GM12801 (cell line): ENCODE measurements around the gene MTREX.

Source experiments
- CTCF ChIP-seq: IDR thresholded peaks from one replicate; pipeline ENCODE4 v1.5.1; 2011; ENCODE audit warnings: control low read depth; ENCODE audit not compliant: insufficient read length; ENCODE audit errors: extremely low read depth

Gene MTREX

GRCh38 chr5:55294935-55295334 is 12.9 kb upstream of the MTREX start:
- no peak for TF ChIP-seq CTCF

GRCh38 chr5:55300890-55301289 is 6.9 kb upstream of the MTREX start:
- no peak for TF ChIP-seq CTCF

GRCh38 chr5:55303238-55303690 is 4.5 kb upstream of the MTREX start:
- TF ChIP-seq CTCF: no peak

GRCh38 chr5:55304584-55304983 is 3.2 kb upstream of the MTREX start:
- no peak for TF ChIP-seq CTCF

GRCh38 chr5:55305345-55305744 is 2.4 kb upstream of the MTREX start:
- TF ChIP-seq CTCF: no peak

- no peak for TF ChIP-seq CTCF
These were observed 977 bp upstream of the MTREX start for GRCh38 chr5:55306641-55307382.

- TF ChIP-seq CTCF: no peak
These were observed 556 bp downstream of the MTREX start for GRCh38 chr5:55308254-55308836.
